DMS53 treated with DMSO at 0.1 percent for 48 hours (cell line): Measurements from ENCODE around the gene SDC3.

Source experiments
- DNase-seq: peaks from one replicate; lab custom pipeline; 2025; ENCODE audit not compliant: unreplicated experiment; lab: John Stamatoyannopoulos, UW

Gene SDC3

DNA sequence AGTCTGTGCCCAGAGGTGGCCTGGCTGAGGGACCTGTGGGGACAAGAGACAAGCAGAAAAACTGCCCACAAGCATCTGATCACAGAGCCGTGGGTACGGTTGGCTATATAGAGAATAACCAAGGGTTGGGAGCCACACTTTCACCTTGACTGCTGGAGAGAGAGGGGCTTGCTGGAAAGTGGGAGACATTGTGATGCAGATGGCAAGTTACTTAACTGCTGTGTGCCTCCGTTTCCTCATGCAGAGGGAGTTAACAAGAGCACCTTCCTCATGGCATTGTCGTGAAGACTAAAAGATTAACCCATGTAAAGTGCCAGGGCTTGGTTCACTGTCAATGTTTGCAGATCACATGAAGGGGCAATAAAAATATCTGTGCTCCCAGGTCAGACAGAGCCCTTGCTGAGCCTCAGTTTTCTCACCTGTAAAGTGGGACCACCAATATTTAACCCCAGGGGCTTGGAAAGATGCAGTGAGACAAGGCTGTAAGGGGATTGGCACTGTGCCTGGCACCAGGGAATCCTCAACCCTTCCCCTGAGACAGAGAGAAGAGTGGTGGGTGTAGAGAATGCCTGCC is 52.8 kb downstream of the SDC3 start:
- DNase-seq: no peak

DNA sequence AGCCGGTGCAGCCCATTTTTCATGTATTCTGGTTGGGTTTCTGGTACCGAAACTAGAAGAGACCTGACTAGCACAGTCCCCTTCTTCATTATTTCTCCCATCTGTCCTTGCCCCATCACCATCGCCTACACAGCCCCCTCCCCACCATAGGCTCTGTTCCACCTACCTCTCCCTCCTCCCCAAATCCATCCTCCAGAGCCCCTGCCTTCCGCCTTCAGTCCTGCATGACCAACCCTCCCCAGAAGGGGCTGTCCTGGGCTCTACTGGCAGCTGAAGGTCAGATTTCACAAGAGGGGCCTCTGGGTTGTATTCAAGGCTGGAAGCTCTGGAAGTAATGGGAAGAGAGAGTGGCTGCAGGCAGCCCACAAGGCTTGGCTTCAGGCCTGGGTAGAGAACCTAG is 55.2 kb downstream of the SDC3 start:
- DNase-seq: no peak

DNA sequence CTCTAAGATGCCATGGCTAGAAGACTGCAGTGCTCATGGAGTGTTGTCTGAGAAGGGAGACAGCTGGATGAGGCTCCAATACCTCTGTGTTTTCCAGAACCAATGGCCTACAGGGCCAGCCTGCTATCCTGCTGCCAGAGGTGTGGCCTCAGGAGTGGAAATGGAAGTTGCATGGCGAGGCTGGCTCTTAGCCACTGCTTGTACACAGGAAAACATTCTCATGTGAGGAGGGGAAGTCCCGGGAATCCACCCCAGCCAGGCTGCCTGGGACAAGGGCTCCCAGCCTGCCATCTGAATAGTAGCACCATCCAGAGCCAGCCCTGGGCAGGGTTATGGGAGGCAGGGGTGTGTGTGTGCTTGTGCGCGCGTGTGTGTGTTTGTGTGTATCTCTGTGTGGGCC is 56.5 kb downstream of the SDC3 start:
- DNase-seq: no peak

DNA sequence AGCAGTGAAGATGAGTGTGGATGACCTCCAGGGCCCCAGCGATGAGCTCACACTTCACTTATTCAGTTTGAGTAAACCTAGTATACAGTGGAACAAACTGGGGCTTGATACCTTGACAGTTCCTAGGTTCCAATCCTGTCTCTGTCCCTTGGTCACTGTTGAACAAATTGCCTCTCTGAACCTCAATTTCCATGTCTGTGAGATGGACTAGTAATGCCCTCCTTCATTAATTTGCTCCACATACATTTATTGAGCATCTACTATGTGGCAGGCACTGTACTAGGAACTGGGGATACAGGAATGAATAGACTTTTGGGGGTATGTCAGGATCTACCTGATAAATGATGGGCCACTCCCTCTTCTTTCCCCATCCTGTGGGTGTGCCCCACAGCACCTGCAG is 57.3 kb downstream of the SDC3 start:
- DNase-seq: no peak

DNA sequence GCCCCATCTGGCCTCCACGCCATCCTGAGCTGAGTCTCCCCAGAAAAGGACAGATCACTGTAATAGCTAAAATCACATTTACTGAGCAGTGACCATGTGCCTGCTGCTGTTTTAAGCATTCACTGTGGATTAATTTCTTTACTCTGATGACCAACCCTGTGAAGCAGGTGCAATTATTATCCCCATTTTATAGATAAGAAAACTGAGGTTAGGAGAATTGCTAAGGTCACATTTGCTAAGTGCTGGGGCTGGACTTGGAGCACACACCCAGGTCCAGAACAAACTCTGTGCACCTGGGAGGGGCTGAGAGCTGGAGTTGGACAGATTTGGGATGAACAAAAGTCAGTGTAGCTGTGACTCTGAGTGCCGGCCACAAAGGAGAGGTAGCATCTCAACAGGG is 58.0 kb downstream of the SDC3 start:
- DNase-seq: no peak

DNA sequence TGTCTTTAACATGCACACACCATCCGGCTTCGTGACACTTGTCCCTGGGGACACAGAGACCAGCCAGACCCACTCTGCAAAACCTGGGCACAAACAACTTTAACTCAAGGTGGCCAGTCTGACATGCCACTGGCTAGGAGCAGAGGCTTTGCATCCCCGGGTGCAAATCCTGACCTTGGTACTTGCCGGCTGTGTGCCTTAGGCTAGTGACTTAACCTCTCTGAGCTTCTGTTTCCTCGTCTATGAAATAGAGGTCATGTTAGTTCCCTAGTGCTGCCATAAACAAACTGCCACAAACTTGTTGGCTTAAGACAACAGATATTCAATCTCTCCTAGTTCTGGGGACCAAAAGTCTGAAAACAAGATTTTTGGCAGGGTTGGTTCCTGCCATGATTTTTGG is 60.4 kb downstream of the SDC3 start:
- no peak for DNase-seq

DNA sequence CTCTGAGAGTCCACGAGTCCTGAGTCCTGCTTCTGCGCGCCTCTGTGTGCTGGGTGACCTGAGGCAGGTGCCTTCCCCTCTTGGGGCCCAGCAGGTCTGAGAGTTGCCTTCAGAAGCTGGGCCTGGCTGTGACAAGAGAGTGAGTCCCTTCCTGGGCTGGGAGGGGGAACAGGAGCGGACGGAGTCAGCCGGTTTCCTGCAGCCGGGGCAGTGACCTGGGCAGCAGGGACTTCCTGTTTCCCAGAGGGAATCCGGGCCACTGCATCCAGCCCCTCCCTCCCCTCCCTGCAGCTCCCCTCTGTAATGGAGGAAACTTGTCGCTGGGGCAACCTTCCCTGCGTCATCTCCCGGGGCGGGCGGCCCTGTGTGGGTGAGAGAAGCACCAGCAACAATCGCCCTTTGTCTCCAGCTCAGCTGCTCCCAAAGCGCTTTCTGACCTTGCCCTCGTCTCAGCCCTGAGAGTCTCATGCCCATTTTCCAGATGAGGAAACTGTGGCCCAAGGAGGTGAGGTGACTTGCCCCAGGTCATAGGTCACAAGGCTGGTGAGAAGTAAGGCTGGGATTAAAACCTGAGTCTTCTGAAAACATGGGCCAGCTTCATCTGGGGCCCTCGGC is 61.1 kb downstream of the SDC3 start:
- DNase-seq: peak; percentile 17

DNA sequence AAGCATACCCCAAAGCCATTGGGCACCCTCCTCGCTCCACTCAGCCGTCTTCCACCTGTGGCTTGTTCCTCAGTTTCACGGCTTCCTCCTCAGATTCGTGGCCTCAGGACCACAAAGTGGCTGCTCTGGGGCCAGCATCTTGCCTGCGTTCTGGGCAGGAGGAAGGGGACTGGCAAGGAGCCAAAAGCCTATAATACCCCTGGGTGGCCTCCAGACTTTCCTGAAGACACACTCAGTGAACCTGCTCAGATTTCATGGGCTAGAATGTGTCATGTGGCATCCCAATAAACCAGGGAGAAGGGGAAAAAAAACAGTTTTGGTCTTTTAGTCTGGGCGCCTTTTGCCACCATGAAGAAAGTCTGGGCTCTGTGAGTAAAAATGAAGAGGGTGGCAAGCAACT is 62.0 kb downstream of the SDC3 start:
- DNase-seq: no peak

DNA sequence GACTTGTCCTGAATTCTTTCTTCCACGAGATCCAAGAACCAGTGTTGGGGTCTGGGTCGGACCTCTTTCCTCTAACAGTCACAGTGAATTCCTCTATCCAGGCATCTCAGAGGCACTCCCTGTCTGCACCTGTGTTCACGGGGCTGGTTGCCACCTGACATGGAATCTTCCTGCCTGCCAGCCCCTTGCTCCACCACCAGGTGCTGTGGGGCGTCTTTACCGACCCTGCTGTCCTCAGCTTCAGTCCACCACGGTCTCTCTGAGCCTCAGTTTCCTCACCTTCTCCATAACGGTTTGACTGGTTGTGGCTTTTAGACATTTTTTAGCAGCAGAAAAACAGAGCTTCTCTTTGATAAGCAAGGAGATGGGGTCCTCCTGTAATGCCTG is 62.7 kb downstream of the SDC3 start:
- DNase-seq: no peak

DNA sequence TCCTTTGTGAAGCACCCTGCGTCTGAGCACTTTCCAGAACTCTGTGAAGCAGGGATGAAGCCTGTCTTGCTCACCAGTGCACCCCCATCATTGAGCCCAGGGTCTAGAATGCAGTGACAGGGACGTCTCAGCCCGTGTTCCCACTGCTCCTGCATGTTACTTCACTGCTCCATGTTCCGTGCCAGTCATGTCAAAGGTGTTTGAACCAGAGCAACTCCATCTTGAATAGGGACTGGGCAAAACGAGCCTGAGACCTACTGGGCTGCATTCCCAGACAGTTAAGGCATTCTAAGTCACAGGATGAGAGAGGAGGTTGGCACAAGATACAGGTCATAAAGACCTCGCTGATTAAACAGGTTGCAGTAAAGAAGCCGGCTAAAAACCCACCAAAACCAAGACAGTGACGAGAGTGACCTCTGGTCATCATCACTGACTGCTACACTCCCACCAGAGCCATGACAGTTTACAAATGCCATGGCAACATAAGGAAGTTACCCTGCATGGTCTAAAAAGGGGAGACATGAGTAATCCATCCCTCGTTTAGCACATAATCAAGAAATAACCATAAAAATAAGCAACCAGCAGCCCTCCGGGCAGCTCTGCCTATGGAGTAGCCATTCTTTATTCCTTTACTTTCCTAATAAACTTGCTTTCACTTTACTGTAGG is 63.2 kb downstream of the SDC3 start:
- DNase-seq: no peak

DNA sequence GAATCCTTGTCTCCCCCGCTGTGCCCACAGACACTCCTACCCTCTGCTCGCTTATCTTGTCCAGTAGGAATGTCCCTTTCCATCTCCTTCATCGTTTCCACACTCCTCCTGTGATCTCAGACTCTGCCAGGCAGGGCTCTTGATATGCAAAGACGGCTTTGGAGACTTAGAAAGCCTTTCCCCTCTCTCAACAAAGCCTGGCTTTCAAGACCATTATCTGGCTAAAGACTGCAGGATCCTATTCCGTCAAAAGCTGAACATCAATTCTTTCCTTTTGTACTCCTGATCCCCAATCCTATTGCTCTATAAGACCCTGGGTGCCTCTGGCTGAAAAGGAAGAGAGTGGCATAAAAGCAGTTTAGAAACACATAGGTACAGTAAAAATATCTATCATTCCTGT is 63.9 kb downstream of the SDC3 start:
- DNase-seq: no peak

DNA sequence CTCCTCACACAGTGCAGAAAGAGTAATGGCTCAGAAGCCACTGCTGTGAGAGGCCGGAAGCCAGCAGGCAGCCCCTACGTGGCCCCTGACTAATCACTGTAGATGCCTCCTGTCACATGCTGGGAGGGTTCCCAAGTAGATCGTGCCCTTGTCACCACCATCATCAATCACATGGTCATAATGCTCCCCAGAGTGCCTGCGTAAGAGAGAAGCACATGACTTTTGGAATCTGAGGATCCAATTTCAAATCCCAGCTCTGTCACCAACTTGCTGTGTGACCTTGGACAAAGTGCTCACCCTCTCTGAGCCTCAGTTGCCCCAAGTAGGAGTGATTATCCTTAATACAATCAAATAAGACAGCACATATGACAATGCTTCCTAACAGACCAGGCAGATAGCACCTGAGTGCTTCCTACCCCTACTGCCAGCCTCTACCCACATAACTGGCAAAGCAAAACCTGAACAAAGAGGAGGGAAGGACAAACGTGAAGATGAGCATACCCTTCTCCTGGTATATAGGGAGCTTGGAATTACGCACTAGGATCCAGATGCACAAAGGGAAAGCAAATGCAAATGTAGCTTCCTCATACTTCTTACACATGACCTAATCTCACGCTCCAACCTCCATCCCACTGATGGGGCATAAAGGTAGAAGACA is 65.7 kb downstream of the SDC3 start:
- DNase-seq: no peak

DNA sequence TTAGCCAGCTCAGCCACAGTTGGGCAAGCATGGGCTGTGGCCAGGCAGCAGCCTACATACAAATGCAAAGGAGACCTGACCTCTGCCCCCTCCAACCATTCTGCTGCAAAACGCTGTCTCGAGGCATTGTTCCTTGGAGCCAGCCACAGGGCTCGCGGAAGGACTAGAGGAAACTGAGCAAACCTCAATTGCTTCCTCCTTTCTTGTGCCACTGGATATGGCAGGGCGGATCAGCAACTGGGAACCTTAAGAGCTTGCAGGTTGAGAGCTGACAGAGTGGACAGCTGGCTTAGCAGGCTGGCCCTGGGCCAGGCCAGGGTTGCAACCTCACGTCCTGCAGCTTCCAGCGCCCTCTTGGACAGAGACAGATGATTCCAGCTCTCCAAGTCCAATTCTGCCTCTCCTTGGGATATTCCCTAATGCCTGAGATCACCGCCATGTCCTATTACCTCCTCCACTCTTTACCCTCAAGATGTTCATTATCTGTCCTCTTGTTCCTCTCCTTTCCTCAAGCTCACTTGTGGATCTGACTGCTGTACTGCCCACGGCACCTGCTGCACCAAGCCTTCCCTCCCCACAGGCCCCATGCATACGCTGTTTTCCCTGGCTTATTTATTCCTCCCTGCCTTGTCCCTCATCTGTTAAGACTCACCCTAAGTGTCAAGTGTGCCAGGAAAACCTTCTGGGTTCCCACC is 67.5 kb downstream of the SDC3 start:
- DNase-seq: peak; percentile 69

DNA sequence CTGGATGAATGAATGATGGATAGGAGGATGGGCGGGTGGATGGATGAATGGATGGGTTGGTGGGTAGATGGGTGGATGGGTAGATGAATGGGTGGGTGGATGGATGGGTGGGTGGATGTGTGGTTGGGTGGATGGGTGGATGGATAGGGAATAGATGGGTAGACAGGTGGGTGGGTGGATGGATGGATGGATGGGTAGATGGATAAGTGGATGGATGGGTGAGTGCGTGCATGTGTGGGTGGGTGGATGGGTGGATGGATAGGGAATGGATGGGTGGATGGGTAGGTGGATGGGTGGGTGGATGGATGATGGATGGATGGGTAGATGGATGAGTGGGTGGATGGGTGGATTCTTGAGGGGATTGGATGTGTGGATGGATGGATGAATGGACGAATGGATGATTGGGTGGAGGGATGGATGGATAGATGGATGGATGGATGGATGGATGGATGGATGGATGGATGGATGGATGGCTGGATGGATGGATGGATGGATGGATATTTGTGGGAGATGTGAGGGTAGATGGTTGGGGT is 68.7 kb downstream of the SDC3 start:
- no peak for DNase-seq

DNA sequence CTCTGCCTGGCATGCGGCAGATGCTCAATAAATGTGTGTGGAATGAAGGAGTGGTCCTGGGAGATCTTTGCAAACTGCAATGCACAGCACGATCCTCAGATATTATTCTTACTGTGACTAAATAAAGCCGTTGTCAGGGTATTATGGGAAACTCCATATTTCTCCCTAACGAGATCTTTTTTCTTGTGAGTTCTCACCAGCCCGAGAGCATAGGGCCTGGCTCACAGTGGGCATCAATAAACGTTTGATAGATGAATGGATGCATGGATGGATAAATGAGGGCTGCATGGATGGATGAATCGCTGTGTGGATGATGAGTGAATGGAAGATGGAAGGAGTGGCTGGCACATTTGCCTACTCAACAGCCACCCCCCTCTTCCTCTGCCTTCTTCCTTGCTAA is 69.6 kb downstream of the SDC3 start:
- DNase-seq: no peak

DNA sequence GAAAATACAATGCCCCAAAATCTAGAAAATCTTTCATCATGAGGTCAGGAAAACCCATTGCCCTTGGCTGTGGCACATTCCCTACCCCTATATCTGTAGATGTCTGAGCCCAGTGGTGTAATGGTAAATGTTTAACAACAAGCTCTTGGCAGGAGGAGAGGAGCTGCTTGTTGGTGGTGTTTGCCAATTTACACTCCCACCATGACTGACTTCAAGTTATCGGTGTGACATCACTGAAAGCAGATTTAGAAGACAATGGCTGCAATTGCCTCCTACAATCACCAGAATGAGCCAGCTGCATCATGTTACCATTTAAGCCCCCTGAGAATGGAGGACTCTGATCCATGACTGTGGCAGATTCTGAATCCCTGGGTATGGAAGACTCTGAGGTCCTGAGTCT is 70.9 kb downstream of the SDC3 start:
- DNase-seq: no peak

DNA sequence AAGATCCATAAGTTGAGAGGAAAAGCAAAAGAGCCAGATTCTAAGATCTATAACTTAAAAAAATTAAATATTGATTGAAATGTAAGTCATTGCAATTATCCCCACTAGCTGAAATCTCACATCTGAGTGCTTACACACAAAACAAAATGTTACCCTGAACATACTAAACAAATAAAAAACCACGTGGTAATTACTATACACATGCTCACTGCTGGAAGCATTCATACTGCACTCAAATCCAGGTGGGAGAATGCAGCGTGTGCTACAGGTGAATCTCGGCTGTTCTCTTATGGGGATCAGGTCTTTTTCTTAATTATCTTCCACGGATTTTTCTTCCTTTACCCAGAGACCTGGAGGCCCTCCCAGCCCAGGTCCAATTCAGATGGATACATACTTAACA is 74.3 kb downstream of the SDC3 start:
- peak; percentile 66 for DNase-seq

DNA sequence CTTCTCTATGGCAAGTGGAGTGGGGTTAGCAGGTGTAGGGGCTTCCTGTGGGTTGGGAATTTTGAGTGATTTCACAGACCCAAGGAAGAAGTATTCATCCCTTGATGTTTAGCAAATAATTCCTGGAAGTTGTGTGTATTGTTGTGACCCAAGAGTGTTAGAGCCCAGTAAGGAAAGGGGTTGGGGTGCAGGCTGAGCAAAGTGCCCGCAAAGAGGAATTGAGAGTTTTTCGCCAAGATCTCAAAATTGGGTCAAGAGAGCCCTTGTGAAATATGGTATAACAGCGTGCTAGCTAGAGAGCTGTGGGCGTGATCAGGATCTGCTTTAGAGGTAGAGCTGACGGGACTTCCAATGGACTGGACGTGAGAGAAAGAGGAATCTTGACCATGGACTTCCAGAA is 78.0 kb downstream of the SDC3 start:
- DNase-seq: no peak

DNA sequence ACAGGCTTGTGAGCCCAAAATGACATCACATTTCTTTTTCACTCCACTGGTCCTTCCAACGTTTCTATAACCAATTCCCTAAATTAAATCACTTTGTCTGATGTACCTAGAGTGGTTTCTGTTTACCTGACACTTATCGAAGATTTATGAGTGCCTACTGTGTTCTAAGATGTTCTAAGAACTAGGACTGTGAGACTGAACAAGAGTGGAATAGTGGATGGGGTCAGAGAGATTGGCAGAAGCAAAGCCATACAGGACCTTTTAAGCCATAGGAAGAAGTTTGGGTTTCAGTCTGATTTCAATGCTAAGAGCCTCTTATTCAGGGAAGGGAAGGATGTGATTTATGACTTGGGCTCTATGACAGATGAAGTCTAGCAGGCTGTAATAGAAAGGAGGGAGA is 78.7 kb downstream of the SDC3 start:
- DNase-seq: no peak

DNA sequence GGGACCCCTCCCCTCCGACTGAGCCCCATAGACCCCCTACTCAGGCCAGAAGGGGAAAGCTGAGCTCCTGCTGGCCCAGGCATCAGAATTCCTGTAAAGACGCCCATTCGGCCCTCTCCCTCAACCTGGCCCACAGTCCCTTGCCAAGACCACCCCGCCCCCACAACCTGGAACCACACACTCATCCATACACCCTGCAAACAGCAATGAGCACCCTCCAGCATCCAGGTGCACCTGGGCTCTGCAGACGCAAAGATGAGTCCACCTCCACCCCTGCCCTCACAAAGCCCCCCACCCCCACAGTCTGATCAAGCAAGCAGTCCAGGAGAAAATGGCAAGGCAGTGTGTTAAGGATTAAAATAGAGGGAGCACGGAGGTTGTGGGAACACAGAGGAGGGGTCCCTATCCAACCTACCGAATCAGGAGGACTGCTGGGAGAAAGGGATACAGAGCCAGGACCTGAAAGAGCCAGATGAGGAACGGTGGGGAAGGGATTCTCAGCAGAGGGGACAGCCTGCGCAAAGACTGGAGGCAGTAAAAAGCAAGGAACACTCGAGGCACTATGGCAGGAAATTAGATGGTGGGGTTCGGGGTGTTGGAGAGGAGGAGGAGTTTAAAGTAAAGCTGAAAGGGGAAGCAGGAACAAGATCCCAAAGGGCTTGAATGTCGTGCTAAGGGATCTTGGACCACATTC is 83.7 kb downstream of the SDC3 start:
- no peak for DNase-seq
